ENCODE data around the gene PLPPR3.

Gene PLPPR3

GRCh38 chr19:769616-770015 lies 52.1 kb downstream of the PLPPR3 start:
- no peak for TF ChIP-seq CTCF (conservative IDR thresholded peaks at IDR 0.05; ENCODE audit: low read length)
- H3K4me3 ChIP-seq (ENCODE audit: low read length) = no peak overlapping the region
- no peak for DNase-seq (ENCODE audit: low read depth)

- peak; percentile 92 for DNase-seq (ENCODE audit: low read depth)
- TF ChIP-seq CTCF (conservative IDR thresholded peaks at IDR 0.05; ENCODE audit: low read length) = no peak
- H3K4me3 ChIP-seq (ENCODE audit: low read length) = no peak overlapping the region
These were observed 53.3 kb downstream of the PLPPR3 start for GRCh38 chr19:768424-768823.

- DNase-seq (ENCODE audit: low read depth) = no peak
- H3K4me3 ChIP-seq (ENCODE audit: low read length) = no peak overlapping the region
- TF ChIP-seq CTCF (conservative IDR thresholded peaks at IDR 0.05; ENCODE audit: low read length) = no peak
These were observed 56.5 kb downstream of the PLPPR3 start for GRCh38 chr19:765179-765738.

GRCh38 chr19:764301-764700 lies 57.5 kb downstream of the PLPPR3 start:
- no peak for TF ChIP-seq CTCF (conservative IDR thresholded peaks at IDR 0.05; ENCODE audit: low read length)
- DNase-seq (ENCODE audit: low read depth) = no peak
- H3K4me3 ChIP-seq (ENCODE audit: low read length) = no peak overlapping the region

GRCh38 chr19:763869-764268 lies 57.9 kb downstream of the PLPPR3 start:
- no peak for DNase-seq (ENCODE audit: low read depth)
- no peak for TF ChIP-seq CTCF (conservative IDR thresholded peaks at IDR 0.05; ENCODE audit: low read length)
- no peak overlapping the region for H3K4me3 ChIP-seq (ENCODE audit: low read length)

- no peak for DNase-seq (ENCODE audit: low read depth)
- no peak for TF ChIP-seq CTCF (conservative IDR thresholded peaks at IDR 0.05; ENCODE audit: low read length)
These were observed 58.6 kb downstream of the PLPPR3 start for GRCh38 chr19:763181-763580.

More at GRCh38 chr19:763181-763580, 58.6 kb downstream of the PLPPR3 start:
- no peak overlapping the region for H3K4me3 ChIP-seq (ENCODE audit: low read length)
